Transverse colon (tissue), 4 donors: Measurements from ENCODE around the gene NTNG1. TPM values are rescaled to one million over a fixed set of nuclear protein-coding genes. Genes with fewer than 3 reads are reported as not detected.

Source experiments
- DNase-seq: peaks from one replicate; pipeline ENCODE4 v3.0.0-alpha.2; 2019
- H3K27ac ChIP-seq, 4 donors: fragments of 200-600 bp; sonication (generic); 2 replicates each; pipeline ENCODE4 v1.5.1; 2016 to 2018; ENCODE audit warnings: inconsistent platforms in 4 of 4
- H3K27me3 ChIP-seq: fragments of 200-600 bp; sonication (generic); 2 replicates; pipeline ENCODE4 v1.5.1; 2017; ENCODE audit warnings: inconsistent platforms
- H3K36me3 ChIP-seq, 4 donors: fragments of 200-600 bp; sonication (generic); 2 replicates each; pipeline ENCODE4 v1.5.1; 2017 to 2019; ENCODE audit warnings: inconsistent platforms in 4 of 4
- H3K4me1 ChIP-seq, 4 donors: fragments of 200-600 bp; sonication (generic); 2 replicates each; pipeline ENCODE4 v1.5.1; 2017 to 2020; ENCODE audit warnings: inconsistent platforms in 4 of 4
- H3K4me3 ChIP-seq, 4 donors: fragments of 200-600 bp; sonication (generic); 1 replicate in 1 of 4; 2 replicates in 3 of 4; pipeline versions ENCODE4 v1.5.1 to v1.6.1; 2017 to 2019; ENCODE audit warnings: inconsistent platforms in 4 of 4
- H3K9me3 ChIP-seq, 2 donors: fragments of 200-600 bp; sonication (generic); 2 replicates each; pipeline ENCODE4 v1.5.1; 2017 to 2019; ENCODE audit warnings: inconsistent platforms in 2 of 2
- EP300 ChIP-seq: sonication (generic); formaldehyde crosslinking; IDR thresholded peaks from one replicate; pipeline ENCODE4 v1.6.1; 2017; ENCODE audit warnings: antibody characterized with exemption, low read depth
- POLR2A ChIP-seq: fragments of 450-650 bp; IDR thresholded peaks from one replicate; pipeline ENCODE4 v1.6.1; 2016; ENCODE audit warnings: antibody characterized with exemption, mild to moderate bottlenecking, moderate library complexity
- POLR2AphosphoS5 ChIP-seq, 3 donors: sonication (generic); formaldehyde crosslinking; IDR thresholded peaks; one replicate each; pipeline ENCODE4 v1.6.1; 2016; ENCODE audit warnings: antibody characterized with exemption in 3 of 3
- WGBS, 2 donors: methylation state at CpG; one replicate each; pipeline ENCODE4 v1.1.5; 2018; ENCODE audit warnings: low coverage in 1 of 2; 5-methylcytosine and 5-hydroxymethylcytosine counted together
- in situ Hi-C, 4 donors: fragments of 200-750 bp; cut with MboI; loops; one replicate each; pipeline versions ENCODE4 v1.15.0 to v1.15.1; 2017; ENCODE audit warnings: low sequenced_read_pairs in 3 of 4, low pct_ligation_motif_present in 1 of 4, low pct_unique_long_range_greater_than_20kb in 1 of 4
- intact Hi-C: fragments of 100-400 bp; cut with DNase I; formaldehyde crosslinking; loops from one replicate; pipeline ENCODE4 v1.15.1; 2023; ENCODE audit warnings: low total_unique reads
- total RNA-seq, 4 donors: library from RNA; depleted of rRNA; stranded (reverse); fragments of >200 nt; gene quantifications; one replicate each; pipeline ENCODE4 v1.1.0, GENCODE V29; 2016
- TF ChIP-seq, protein P1 (sequence below), 5 experiments: fragments of 200-600 bp in 3 of 5; fragments of 450-650 bp in 2 of 5; sonication (generic) in 3 of 5; IDR thresholded peaks; 1 replicate in 2 of 5; 2 replicates in 3 of 5; pipeline ENCODE4 v1.5.1; 2016 to 2017; ENCODE audit warnings: antibody characterized with exemption in 5 of 5, inconsistent platforms in 3 of 5, mild to moderate bottlenecking in 2 of 5, moderate library complexity in 1 of 5

Gene NTNG1
- total RNA-seq, 4 donors from 2014 or later: 1.8 to 6.4 (median 3.5) TPM; not detected in 1

DNA sequence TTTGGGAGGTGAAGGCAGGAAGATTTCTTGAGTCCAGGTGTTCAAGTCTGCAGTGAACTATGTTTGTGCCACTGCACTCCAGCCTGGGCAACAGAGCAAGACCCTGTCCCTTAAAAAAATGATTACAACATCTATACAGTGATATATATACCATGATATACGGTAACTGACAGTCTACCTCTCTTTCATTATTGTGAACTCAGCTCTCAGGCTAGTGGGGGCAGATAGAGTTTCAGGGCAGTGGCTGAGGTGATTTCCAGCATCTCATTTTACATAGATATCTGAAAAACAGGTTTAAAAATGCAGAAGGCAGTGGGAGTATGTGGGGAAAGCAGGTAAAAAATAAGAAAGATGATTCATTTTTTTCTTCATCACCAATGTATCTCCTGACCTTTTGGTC lies 8.1 kb upstream of the NTNG1 start:
- H3K4me1 ChIP-seq: no peaks in the 10 kb centered on the region
- no peak overlapping the region for H3K27ac ChIP-seq
- in situ Hi-C loops: no loop called here
- DNase-seq: no peak
- H3K27me3 ChIP-seq: peaks cover under 1% of the 10 kb centered on the region
- no peaks in the 10 kb centered on the region for H3K36me3 ChIP-seq
- H3K9me3 ChIP-seq: no peaks in the 10 kb centered on the region
- no peak for TF ChIP-seq POLR2A
- TF ChIP-seq, protein P1, sequence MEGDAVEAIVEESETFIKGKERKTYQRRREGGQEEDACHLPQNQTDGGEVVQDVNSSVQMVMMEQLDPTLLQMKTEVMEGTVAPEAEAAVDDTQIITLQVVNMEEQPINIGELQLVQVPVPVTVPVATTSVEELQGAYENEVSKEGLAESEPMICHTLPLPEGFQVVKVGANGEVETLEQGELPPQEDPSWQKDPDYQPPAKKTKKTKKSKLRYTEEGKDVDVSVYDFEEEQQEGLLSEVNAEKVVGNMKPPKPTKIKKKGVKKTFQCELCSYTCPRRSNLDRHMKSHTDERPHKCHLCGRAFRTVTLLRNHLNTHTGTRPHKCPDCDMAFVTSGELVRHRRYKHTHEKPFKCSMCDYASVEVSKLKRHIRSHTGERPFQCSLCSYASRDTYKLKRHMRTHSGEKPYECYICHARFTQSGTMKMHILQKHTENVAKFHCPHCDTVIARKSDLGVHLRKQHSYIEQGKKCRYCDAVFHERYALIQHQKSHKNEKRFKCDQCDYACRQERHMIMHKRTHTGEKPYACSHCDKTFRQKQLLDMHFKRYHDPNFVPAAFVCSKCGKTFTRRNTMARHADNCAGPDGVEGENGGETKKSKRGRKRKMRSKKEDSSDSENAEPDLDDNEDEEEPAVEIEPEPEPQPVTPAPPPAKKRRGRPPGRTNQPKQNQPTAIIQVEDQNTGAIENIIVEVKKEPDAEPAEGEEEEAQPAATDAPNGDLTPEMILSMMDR (IDR thresholded peaks at IDR 0.05): no peak
- TF ChIP-seq EP300: no peak
- no peak for TF ChIP-seq POLR2AphosphoS5 (IDR thresholded peaks at IDR 0.05)
- intact Hi-C loops: no loop called here
- 58% methylated on average over 1 of the region's 1 CpG; no CpG with 5 or more reads in 1 of the 2 donors for WGBS, 2 donors
- no peak overlapping the region for H3K4me3 ChIP-seq

DNA sequence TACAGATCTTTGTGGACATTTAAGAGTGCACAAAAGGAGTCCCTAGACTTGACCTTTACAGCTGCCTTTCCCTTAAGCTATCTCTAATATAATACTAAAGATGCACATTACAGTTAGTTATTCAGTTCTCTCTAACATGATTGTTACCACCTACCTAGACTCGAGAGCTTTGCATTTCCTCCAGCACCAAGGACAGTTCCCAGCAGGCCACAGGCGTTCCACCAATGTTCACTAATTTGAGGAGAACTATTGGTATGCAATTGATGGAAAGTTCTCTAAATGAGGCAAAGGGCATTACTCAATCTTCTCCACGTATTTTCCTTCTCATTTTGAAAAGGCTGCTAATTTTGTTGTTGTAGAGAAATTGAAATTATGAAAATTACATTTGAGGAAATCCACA lies 5.4 kb upstream of the NTNG1 start:
- in situ Hi-C loops: no loop called here

DNA sequence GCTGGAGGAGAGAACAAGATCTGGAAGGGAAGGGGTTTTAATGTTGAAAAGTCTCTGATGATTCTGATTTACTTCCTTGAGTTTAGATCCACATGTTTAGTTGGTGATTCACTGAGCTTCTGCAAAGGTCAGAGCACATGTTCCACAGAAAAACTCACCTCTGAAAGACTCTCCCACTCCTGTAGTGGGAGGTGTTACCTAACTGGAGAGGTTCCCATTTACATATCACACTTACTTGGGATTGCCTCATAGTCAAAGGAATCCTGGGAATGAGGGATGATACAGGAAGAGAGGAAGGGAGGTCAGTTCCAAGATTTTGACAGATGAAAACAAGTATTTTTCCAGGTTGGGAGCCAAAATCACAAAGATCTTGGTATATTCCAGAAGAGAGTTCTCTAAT lies 2.7 kb upstream of the NTNG1 start:
- DNase-seq: no peak
- no peak for TF ChIP-seq POLR2AphosphoS5 (IDR thresholded peaks at IDR 0.05)
- in situ Hi-C loops (no loop called here), intact Hi-C loops (no loop called here)
- no peak overlapping the region for H3K4me3 ChIP-seq
- peaks cover 0 to 26% (median 14%) of the 10 kb centered on the region in 4 donors for H3K4me1 ChIP-seq
- no peak overlapping the region for H3K27ac ChIP-seq
- H3K27me3 ChIP-seq: peaks cover 53% of the 10 kb centered on the region
- H3K9me3 ChIP-seq: no peaks in the 10 kb centered on the region
- H3K36me3 ChIP-seq: no peaks in the 10 kb centered on the region

More for the DNA sequence above, 5.4 kb upstream of the NTNG1 start:
- TF ChIP-seq EP300: no peak
- TF ChIP-seq POLR2A: no peak
- TF ChIP-seq, protein P1 (IDR thresholded peaks at IDR 0.05): no peak
- TF ChIP-seq POLR2AphosphoS5 (IDR thresholded peaks at IDR 0.05): no peak
- no peak for DNase-seq
- H3K36me3 ChIP-seq: no peaks in the 10 kb centered on the region
- H3K27ac ChIP-seq: no peak overlapping the region
- intact Hi-C loops: no loop called here
- no peaks in the 10 kb centered on the region for H3K9me3 ChIP-seq
- no peak overlapping the region for H3K4me3 ChIP-seq
- WGBS, 2 donors: 0 to 5% methylated on average over 3 of the region's 3 CpGs
- peaks cover 0 to 9% (median 5%) of the 10 kb centered on the region in 4 donors for H3K4me1 ChIP-seq
- H3K27me3 ChIP-seq: peaks cover 26% of the 10 kb centered on the region

DNA sequence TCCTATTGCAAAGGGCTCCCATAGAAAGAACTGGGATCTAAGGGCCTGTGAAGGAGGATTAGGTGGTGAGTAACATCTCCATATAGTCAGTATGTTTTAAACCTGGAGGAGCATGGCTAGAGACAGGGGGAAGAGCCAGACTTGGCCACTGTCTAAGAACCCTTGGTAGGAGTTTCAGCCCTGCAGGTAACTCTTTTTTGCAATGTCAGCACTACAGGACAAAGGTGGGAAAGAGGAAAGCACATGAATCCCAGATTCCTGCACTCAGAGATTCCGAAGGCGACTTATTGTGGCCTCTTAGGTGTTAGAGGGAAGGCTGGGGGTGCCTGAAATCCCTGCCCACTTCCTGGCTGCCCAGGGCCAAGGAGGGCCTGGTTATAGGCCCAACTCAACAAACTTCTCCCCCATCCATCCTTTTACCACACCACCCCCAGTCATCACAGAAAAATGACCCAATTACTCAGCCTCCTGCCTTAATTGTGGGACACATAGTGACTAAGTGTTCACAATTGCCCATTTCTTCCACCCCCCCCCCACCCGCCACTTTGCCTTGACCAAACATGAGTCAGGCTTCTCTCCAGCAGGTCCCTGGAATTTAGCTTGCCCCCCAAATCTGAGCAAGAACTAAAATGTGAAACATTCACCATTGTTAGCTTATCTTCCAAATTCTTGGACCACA lies 1.9 kb upstream of the NTNG1 start:
- H3K4me3 ChIP-seq: no peak overlapping the region
- no peaks in the 10 kb centered on the region for H3K36me3 ChIP-seq
- H3K9me3 ChIP-seq: no peaks in the 10 kb centered on the region
- no peak overlapping the region for H3K27ac ChIP-seq
- DNase-seq: no peak
- in situ Hi-C loops: no loop called here
- TF ChIP-seq, protein P1 (IDR thresholded peaks at IDR 0.05): no peak
- TF ChIP-seq EP300 (no peak), POLR2A (no peak), POLR2AphosphoS5 (IDR thresholded peaks at IDR 0.05) (no peak)
- peaks cover 0 to 26% (median 14%) of the 10 kb centered on the region in 4 donors for H3K4me1 ChIP-seq
- H3K27me3 ChIP-seq: peaks cover 61% of the 10 kb centered on the region
- WGBS, 2 donors: 57 to 98% methylated on average over 1 to 3 of the region's 3 CpGs
- intact Hi-C loops: no loop called here
